ENCODE data around the gene CDC42BPB.

The CDC42BPB gene

DNA sequence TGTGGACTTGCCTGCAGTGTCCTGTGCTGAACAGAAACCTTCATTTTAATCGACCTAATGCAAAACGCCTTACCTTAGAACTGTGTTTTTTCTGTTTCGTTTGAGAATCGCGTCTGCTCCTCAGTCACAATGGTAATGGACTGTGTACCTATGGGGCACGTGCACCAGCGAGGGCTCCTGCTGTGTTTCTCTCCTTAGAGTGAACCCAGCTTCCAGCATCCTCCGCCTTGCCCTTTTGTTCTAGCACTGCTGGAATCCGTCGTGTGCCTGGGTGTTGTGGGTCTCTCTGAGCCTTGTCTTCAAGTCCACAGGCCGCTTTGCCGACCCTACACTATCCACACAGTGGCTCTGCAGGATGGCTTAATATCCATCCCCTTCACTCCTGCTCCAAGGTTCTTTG, 131.2 kb downstream of the CDC42BPB start:
- FAIRE-seq, result no peak

DNA sequence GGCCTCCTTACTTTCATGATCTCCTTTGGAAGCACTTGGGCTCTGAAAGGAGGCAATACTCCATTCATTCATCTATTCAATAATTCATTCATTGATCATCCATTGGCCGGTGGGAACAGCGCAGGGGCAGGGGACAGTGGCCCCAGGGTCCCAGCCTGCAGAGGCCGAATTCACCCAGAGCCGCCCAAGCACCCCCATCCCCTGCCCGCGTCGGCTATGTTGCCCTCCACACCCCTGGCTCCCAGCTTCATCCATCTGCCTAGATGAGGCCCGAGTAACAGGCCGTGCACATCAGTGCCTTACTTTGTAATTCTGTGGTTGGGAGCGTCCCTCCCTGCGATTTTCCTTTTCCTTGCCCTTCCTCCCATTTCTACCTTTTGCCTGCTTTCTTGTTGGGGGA, 131.7 kb downstream of the CDC42BPB start:
- FAIRE-seq, result no peak

DNA sequence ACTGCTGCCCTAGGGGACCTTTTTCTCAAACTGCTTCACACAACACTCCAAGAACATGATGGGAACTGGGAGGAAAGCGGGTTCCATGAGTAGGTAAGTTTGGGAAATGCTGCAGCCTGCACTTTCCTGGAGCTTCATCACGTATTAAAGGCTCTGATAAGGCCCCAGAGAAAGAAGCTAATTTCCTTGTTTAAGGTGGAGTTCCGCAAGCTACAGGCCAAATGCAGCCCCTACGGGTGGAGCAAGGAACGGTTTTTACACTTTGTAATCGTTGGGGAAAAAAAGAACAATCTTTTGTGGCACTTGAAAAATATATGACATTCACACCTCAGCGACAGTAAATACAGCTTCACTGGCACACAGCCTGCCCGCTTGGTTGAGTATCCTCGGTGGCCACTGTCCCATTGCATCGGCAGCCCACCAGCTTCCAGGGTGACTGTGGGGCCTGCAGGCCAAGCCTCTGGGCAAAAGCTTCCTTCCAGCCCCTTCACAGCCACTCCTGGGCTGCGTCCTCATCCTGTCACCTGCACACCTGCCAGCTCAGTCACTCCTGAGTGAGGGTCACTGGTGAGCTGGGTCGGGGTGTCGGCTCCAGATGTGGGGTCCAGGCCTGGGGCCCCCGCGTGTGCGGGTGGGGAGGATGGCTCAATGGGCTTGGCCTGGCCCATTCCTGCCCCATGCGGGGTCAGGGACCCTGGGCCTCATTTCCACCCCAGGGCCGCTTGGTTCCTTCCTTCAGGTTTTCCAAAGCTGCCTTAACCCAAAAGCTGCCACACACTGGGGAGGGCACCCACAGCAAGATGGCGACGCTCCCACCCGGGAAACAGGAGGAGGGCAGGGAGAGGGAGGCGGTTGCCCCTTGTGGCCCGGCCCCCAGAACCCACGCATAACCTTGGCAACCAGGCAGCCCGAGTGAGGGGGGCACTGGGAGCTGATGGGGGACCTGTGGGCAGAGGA, 132.4 kb downstream of the CDC42BPB start:
- FAIRE-seq, result no peak

DNA sequence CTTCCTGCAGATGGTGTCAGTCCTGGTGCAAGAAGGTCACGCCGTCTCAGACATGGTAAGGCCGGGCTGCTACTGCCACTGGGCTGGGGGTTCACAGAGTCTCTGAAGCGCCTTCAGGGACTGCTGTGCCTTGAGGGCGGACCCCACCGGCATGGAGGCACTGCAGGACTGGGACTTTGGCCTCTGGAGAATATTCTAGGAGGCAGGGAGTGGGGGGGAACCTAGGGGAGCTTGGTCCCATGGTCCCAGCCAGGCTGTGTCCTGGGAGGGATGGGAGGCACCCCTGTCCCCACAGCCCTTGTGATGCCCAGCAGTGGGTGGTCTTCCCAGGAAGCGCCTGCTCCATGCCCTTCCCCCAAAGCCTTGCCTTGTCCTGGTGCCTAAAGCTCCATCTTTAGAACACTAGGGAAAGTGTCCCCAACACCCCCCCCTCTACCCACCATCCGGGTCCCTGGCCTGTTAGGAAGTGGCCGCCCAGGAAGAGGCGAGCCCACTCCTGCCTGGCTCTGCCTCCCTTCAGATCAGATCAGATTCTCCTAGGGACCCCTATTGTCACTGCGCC, 133.3 kb downstream of the CDC42BPB start:
- no peak for FAIRE-seq

DNA sequence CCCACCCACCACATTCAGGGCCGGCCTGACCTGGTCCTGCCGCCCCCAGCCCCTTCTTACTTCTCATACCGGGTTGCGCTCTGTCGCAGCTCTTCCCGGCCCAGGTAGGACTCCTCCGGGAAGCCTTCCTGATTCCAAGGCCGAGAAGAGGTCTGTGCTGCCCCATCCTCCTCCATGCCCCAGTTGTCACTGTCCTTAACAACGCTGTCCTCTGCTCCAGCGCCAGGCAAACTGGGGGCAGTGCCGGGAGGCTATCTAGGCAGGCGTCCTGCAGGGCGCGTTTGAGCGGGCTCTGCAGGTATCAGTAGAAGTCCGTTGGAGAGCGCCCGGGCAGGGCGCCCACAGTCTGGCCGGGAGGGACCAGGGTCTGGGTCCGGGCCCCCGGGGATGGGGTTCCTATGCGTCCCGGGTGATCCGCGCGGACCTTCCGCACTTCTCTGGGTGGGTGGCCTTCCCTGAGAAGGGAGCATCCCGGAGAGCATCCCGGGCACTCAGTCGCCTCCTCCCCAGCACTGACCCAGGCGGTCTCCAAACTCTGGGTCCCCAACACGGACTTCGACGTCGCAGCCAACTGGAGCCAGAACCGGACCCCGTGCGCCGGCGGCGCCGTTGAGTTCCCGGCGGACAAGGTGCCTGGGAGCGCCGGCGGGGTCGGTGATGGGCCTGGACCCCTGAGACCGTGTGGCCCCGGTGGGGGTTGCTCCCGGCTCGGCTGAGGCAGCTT, 134.0 kb downstream of the CDC42BPB start:
- no peak for FAIRE-seq

DNA sequence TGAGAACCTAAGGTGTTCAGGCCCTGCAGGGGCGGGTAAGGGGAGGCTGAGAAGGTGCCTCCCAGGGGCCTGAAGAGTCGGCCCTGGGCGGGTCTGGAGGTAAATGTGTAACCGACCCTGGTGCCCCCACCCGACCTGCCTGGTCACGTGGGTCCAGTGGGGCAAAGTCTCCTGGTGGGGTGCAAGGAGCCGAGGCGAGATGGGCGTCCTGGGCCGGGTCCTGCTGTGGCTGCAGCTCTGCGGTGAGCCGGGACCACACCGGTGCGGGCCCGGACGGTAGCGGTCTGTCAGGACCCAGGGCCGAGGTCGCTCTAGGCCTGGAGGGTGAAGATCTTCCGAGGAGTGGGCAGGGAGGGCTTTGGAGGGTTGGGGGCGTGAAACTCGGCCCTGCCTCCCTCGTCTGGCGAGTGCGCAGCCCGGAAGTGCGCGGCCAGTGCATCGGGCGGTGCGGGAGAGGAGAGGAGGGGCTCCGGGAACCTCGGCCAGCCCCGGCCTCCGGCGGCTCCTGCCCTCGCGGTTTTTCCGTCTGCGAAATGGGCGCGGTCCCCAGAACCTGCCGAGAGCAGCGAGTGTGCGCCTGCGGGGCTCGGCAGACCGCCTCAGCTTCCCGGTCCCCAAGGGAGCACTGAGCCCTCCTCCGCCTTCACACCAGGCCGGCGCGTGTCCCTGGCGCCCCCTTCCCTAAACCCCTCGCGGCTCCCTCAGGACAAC, 134.7 kb downstream of the CDC42BPB start, which contains the start of gene AMN:
TSS of gene AMN (plus strand) at position 174 of the 711 bp plus-strand sequence. CDS start at position 200, 26 bp downstream.
- no peak for FAIRE-seq

DNA sequence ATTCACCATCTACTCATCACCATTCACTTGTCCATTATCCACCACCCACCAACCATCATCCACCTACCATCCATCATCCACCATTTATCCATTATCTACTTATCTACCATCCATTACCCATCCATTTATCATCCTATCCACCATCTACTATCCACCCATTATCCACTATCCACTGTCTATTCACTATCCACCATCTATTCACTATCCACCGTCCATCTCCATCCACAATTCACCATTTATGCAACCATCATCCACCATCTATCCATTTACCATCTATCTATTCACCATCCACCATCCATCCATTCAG, 136.4 kb downstream of the CDC42BPB start:
- no peak for FAIRE-seq

DNA sequence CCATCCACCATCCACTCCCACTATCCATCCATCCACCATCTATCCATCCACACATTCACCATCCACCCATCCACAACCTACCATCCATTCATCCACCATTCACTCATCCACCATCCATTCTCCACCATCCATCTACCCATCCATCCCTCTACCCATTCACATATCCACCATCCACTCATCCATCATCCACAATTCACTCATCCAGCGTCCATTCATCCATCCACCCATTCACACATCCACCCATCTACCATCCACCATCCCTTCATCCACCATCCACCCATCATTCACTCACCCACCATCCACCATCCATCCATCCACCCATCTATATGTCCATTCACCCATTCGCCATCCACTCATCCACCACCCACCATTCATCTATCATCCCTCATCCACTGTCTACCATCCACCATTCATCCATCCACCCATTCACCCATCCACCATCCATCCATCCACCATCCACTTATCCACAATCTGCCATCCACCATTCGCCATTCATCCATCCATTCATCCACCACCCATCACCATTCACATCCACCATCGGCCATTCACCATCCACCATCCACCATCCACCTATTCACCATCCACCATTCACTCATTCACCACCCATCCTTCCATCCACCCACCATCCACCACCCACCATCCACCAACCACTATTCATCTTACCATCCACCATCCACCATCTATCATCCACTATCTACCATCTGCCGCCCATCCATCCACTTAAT, 136.9 kb downstream of the CDC42BPB start:
- no peak for FAIRE-seq

DNA sequence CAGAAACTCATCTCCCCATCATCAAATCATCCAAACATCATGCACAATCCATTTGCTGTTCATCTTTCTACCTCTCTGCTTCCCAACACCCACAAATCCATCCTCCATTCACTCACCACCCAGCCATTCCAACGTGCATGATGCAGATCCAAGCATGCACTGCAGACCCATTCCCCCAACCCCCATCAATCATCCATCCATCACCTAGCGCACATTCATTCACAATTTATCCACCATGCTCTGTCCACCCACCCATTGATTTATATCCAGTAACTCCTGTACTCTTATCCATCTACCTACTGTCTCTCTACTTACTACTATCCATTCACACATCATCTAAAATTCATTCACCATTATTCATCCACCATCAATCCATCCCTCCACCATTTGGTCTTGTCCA, 138.9 kb downstream of the CDC42BPB start:
- FAIRE-seq, result no peak

DNA sequence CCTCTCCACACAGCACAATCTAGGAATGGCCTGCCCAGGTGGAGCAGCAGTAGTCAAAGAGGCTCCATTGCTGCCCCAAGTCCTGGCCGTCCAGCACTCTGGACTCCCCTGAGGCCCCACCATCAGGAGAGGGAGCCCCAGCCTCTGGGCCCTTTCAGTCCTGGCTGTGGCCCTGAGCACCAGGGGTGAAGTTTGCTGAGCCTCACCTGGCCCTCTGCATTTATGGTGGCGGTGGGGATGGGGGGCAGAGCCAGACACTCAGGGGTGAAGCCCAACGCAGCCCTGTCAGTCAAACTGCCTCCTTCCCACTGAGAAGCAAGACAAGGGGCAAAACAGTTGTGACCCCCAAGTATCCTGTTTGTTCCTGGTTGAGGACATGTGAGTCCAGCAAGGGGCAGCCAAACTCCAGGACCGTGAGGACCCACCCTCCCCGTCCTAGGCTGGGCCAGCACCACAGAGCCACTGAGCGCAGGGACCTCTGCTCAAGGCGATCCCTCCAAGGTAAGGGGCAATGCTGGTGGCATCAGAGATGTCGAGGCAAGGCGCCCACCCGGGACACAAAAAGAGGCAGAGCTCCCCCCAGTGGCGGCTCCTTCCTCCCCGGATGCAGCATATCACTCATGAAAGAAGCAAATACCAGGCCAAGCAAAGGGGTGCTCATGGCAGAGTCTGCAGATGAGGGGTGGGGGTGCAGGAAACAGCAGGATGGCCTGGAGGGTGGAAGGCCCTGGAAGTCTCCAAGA, 139.7 kb downstream of the CDC42BPB start:
- FAIRE-seq, result no peak

DNA sequence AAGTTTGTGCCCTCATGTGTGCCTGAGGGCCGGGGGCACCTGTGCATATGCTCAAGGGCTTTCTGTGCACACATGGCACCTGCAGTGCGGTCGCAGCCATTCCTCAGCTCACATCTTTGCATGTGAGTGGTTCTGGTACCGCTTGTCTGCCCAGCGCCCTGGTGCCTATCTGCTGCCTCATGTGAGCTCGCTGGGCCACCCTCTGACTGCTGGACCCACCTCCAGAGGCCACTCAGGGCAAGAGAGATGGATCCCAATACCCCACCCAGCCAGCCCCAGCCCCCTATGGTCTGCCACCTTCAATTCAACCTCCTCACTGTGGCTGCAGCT, 140.3 kb downstream of the CDC42BPB start:
- FAIRE-seq, result no peak

DNA sequence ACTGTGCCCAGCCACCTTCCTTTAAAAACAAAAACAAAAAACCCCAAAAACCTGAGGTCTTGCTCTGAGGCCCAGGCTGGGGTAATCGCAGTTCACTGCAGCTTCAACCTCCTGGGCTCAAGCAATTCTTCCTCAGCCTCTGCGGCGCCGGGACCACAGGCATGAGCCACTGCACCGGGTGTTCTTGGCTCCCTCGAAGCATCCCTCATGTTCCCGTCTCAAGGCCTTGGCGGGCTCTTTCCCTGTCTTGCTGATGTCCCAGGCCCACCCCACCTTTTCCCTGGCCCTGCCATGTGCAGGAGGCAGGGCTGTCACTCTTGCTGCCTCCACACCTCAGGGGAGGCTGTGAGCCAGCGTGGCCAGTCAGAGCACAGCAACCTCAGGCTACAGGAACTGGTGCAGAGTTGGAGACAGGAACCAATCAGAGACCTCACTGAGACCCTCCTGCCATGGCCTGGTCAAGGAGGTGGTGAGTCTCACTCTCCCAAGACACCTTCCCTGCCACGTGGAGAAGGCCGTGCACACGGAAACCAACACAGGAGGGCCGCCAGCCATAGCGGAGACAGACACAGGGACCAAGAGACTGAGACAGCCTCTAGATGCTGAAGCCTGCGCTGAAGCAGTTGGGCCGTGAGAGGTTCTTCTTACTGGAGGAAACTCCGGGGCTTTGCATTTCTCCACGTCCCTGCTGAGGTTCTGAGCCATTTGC, 140.8 kb downstream of the CDC42BPB start:
- FAIRE-seq, result no peak

DNA sequence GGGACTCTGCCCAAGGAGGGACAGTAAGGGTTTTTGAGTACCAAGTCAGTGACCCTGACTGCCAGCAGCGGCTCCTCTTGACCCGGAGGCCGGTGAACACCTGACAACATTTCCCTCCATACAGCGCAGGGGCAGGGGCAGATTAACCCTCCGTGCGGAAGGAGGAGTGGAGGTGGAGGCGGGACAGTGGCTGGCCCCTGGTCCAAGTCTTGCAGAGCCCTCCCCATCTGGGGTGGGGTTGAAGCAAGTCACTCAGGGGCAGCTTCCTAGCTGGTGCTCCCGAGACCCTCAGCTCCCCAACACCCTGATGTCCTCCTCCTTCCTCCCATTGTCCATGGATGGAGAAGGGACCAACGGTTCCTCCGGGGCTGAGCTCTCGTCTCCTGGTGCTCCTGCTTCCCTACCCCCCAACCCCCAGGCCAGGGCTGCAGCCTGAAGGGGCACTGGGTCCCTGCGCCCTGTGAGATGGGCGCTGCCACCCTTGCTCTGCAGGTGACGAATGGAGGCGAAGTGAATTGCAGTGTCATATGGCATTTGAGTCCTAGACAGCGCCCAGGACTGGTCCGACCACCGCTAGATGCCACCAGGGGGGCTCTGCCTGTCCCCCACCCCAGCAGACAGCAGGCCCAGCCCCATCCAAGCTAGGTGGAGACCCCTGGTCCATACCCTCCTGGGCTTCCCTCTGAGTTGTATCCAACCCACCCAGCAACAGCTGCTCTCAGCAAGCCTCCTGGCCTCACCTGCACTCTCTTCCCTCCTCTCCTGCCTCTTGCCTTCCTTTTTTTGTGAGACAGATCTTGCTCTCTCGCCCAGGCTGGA, 141.8 kb downstream of the CDC42BPB start:
- no peak for FAIRE-seq

DNA sequence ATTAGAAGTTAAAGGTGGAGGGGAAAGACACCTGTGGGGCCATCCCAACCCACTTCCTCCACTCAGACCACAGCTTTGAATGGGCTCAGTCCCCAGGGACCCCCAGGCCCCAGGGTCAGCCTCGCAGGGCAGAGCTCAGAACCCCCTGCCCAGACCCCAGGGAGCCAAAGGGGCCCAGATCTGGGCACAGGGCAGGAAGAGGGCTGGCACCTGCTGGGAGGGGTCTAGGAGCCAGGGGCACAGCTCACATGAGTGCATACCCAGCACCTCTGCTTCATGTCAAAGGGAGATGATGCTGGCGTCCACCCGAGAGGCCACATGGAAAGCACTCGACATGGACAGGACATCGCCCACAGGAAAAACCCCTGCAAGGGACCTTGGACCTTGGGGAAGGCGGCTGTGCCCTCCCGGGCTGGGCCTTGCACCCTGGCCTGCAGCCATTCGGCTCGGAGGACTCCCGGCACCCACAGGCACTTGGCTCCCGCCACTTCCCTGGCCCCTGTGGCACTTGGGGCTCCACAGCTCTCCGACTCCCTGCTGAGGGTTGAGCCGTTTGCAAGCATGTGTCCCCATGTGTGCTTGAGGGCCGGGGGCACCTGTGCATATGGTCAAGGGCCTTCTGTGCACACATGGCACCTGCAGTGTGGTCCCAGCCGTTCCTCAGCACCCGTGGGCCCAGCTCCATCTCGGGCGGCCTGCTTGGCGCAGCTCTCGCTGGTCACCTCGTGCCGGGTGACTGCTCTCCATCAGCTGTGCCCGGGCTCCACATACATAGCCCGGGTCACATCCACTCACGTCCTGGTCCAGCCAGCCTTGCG, 142.7 kb downstream of the CDC42BPB start:
- no peak for FAIRE-seq

DNA sequence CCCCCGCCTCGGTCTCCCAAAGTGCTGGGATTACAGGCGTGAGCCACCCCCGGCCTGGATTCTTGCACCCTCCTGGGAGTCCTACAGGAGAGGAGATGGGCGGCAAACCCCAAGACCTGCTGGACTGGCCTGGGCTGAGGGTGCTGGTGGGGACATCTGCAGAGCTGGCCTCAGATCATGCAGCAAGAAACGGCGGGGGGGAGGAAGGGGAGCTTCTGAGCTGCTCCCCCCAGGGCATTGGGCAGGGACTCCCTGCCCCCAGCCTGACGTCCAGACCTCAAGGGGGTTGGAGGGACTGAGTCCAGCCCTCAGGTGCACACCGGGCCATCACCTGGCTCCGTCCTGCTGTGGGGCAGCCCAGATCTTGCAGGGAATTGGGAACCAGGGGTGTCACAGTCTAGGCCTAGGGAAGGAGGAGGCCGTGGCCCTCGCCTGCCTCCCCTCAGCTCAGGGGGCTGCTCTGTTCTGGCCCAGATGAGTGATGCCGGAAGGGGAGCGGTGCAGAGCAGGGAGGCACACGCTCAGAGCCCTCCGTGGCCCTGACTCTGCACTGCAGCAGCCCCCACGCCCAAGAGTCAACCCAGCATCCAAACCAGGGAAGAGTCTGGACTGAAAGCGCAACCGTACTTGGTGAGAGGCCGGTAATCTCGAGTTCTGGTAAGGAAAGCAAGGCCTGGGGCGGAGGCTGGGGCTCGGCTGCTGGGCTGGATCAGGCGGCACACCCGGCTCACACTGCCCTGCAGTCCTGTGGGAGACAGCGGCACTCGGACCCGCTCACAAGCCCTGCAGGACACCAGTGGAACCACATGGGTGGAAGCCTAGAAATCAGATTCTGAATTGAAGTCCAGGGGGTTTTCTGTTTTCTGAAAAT, 143.8 kb downstream of the CDC42BPB start:
- FAIRE-seq, result no peak

DNA sequence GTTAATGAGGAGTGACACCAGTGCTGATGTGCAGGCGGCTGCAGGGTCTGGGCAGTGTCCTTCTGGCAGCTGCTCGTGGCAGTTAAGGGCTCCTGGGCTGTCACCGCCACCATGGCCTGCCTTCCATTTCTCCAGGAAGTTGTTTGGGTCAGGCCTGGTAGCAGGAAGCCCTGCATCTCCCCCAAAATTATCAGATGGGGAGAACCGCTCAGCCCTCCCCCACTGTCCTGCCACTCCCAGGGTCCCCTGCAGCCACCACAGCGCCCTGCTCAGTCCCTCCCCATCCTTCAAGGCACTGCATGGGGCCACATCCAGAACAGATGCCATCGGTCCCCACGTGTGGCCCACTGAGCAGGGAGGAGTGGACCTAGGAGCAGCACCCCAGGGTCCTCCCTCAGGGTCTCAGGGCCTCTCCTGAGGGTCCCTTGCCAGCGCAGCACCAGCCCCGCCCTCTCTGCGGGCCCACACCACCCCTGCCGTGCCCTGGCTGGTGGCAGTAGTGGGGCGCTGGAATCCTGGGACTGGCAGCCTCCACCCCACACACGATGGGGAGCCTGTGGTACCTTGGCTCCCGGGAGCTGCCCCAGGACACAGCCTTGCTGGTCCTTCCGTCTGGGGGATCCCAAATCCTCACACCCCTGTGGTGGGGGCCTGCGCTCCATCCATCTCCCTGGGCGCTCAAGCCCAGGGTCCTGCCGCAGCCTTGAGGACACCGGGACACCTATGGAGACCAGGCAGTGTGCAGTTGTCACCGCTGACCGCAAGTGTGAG, 145.2 kb downstream of the CDC42BPB start:
- no peak for FAIRE-seq

DNA sequence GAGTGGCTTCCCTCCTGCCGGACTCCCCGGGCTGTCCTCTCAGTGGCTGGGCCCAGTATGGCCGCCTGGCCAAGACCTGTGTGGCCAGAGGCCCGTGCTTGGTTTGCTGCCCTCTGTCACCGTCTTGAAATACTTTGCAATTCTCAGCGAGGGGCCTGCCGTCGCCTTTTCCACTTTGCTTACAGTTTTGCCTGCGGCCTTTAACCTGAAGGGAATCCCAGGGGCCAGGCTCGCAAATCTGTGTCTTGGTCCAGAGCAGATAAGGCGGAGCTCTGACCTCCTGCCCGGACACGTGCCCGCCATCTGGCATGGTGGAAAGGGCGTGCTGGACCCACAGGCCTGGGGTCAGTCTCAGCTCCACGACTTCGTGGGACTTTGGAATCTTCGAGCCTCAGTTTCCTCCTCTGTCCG, 145.8 kb downstream of the CDC42BPB start:
- no peak for FAIRE-seq

All from endometrium (tissue), 2 donors.